Heart left ventricle (tissue), 16 donors: Measurements from ENCODE around the gene C1orf115. TPM values are rescaled to one million over a fixed set of nuclear protein-coding genes. Genes with fewer than 3 reads are reported as not detected.
"Not testable (repeated sequence)": the region's sequence is repeated elsewhere in the genome, so short reads cannot be mapped to it uniquely, and the experiment has no call there.

Source experiments
- ATAC-seq, 4 donors: fragments of 200-7000 bp; cut with Tn5 transposase; one replicate each; pipeline ENCODE4 v1.9.1; 2020 to 2022; ENCODE audit warnings: moderate library complexity in 4 of 4, mild to moderate bottlenecking in 3 of 4, moderate number of reproducible peaks in 1 of 4
- DNase-seq, 5 donors: peaks; one replicate each; pipeline ENCODE4 v3.0.0-alpha.2; 2020
- H3K27ac ChIP-seq, 12 donors: fragments of 200-600 bp; sonication (generic) in 4 of 12; one replicate each; pipeline versions ENCODE4 v1.5.0 to v1.8.0; 2016 to 2022; ENCODE audit warnings: mild to moderate bottlenecking in 2 of 12
- H3K27me3 ChIP-seq, 9 donors: fragments of 200-600 bp; sonication (generic) in 2 of 9; one replicate each; pipeline versions ENCODE4 v1.5.1 to v1.8.0; 2016 to 2022; ENCODE audit warnings: mild to moderate bottlenecking in 3 of 9
- H3K36me3 ChIP-seq, 9 donors: fragments of 200-600 bp; sonication (generic) in 2 of 9; one replicate each; pipeline versions ENCODE4 v1.5.0 to v1.8.0; 2018 to 2022; ENCODE audit warnings: mild to moderate bottlenecking in 2 of 9
- H3K4me1 ChIP-seq, 12 donors: fragments of 200-600 bp; sonication (generic) in 4 of 12; one replicate each; pipeline versions ENCODE4 v1.5.0 to v1.8.0; 2016 to 2022; ENCODE audit warnings: mild to moderate bottlenecking in 3 of 12
- H3K4me3 ChIP-seq, 12 donors: fragments of 200-600 bp; sonication (generic) in 4 of 12; one replicate each; pipeline versions ENCODE4 v1.5.0 to v1.8.0; 2017 to 2022; ENCODE audit warnings: mild to moderate bottlenecking in 9 of 12, moderate library complexity in 4 of 12
- H3K9me3 ChIP-seq, 12 donors: fragments of 200-600 bp; sonication (generic) in 4 of 12; one replicate each; pipeline versions ENCODE4 v1.5.0 to v1.8.0; 2016 to 2022; ENCODE audit warnings: mild to moderate bottlenecking in 1 of 12
- POLR2A ChIP-seq, 2 donors: fragments of 450-650 bp; IDR thresholded peaks; one replicate each; pipeline ENCODE4 v1.6.1; 2017; ENCODE audit warnings: antibody characterized with exemption in 2 of 2, mild to moderate bottlenecking in 2 of 2, moderate library complexity in 2 of 2
- WGBS, 4 donors: extraction: QIAGEN DNeasy Blood & Tissue Kit in 2 of 4; methylation state at CpG; one replicate each; pipeline versions ENCODE4 v1.1.5 to v1.1.7; 2013 to 2018; 5-methylcytosine and 5-hydroxymethylcytosine counted together
- intact Hi-C, 10 donors: fragments of 100-400 bp; cut with DNase I; formaldehyde crosslinking; loops; one replicate each; pipeline versions ENCODE4 v1.11.1 to v1.14.2; 2022
- polyA plus RNA-seq, 2 donors: library from polyadenylated mRNA; stranded (reverse); fragments of 200-250 nt; gene quantifications; one replicate each; pipeline ENCODE4 v1.2.3, GENCODE V29; 2013
- total RNA-seq, 9 donors: library from RNA; depleted of rRNA in 2 of 9; stranded (reverse); fragments of >200 nt in 2 of 9; fragmentation: NEBNext Ultra II Directional in 3 of 9; extraction: Animal tissue kit (Norgen Biotek cat#: 25700) in 3 of 9; gene quantifications; one replicate each; pipeline versions ENCODE4 v1.1.0 to v1.2.4, GENCODE V29; 2016 to 2023
- TF ChIP-seq, protein P1 (sequence below), 12 donors: fragments of 200-600 bp; sonication (generic) in 4 of 12; IDR thresholded peaks; one replicate each; pipeline versions ENCODE4 v1.5.0 to v1.8.0; 2018 to 2022; ENCODE audit warnings: antibody characterized with exemption in 12 of 12, mild to moderate bottlenecking in 5 of 12
- donor health status: ischemic (EF 13 %, LVEDD 7.1; RV severe dilation, severe dysfunction).
- donor health status: healthy with polysubstance abuse.
- donor health status: DM: no; HTN: yes; CAD: no.
- donor health status: DM: no; HTN: no; CAD: no.
- donor health status: ischemic (EF 25% LVEDD 6.9; RV normal size, moderate dysfunction).
- donor health status: ischemic (EF 25% LVEDD 5.7; RV mildly dilated, moderate dysfunction).
- donor health status: healthy.
- donor health status: DM: yes; HTN: yes; CAD: no.
- donor health status: ischemic (EF 35%, LVEDD 5.7; RV mildly dilated, moderate dysfunction).
- donor health status: nonischemic (EF 11% LVEDD 7.7; RV severe dilation, severe dysfunction).
- donor health status: DM: yes; HTN: yes; CAD: no.
- donor health status: PGD.
- donor health status: ischemic (EF 29% LVEDD 5.4; RV normal size, mild dysfunction).
- donor health status: nonischemic (EF 23%, LVEDD 6.1; RV moderate dilation, normal function).

Gene C1orf115
- total and polyA plus RNA-seq, 11 donors, result 8.5 to 39.0 (median 16.3) TPM

DNA sequence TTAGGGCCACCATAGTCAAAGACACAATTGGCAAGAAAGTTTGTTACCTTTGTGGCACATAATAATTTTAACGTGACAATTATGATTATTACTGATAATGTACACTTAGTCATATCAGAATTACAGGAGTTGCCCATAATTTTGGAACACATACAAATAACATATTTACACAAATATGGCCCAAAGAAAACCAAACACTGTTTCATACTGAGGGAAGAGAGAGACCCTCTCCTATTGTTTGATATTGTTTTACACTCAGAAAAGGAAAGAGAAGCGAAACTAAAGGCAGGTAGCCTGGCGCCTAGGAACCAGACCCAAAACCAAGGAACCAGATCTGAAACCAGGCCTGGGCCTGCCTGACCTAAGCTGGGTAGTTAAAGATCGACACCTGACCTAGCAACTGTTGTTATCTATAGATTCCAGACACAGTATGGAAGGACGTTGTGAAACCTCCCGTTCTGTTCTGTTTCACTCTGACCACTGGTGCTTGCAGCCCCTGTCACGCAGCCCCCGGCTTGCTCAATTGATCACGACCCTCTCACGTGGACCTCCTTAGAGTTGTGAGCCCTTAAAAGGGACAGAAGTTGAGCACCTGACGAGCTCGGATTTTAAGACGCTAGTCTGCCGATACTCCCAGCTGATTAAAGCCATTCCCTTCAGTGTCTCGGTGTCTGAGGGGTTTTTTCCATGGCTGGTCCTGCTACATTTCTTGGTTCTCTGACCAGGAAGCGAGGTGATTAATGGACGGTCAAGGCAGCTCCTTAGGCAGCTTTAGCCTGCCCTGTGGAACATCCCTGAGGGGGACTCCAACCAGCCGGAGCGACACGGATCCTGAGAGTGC lies 27.9 kb downstream of the C1orf115 start:
- Histone ChIP-seq H3K27ac (no peak overlapping the region), H3K4me1 (peaks cover 0 to 5% (median 0%) of the 10 kb centered on the region in 12 donors), H3K27me3 (no peaks in the 10 kb centered on the region), H3K4me3 (no peak overlapping the region), H3K9me3 (peaks cover 0 to 10% (median 0%) of the 10 kb centered on the region in 12 donors), H3K36me3 (no peaks in the 10 kb centered on the region)
- WGBS, 4 donors, result 89 to 92% (median 90%) methylated on average over 20 of the region's 20 CpGs
- DNase-seq (no peak), ATAC-seq (no peak)
- TF ChIP-seq, protein P1, sequence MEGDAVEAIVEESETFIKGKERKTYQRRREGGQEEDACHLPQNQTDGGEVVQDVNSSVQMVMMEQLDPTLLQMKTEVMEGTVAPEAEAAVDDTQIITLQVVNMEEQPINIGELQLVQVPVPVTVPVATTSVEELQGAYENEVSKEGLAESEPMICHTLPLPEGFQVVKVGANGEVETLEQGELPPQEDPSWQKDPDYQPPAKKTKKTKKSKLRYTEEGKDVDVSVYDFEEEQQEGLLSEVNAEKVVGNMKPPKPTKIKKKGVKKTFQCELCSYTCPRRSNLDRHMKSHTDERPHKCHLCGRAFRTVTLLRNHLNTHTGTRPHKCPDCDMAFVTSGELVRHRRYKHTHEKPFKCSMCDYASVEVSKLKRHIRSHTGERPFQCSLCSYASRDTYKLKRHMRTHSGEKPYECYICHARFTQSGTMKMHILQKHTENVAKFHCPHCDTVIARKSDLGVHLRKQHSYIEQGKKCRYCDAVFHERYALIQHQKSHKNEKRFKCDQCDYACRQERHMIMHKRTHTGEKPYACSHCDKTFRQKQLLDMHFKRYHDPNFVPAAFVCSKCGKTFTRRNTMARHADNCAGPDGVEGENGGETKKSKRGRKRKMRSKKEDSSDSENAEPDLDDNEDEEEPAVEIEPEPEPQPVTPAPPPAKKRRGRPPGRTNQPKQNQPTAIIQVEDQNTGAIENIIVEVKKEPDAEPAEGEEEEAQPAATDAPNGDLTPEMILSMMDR (IDR thresholded peaks at IDR 0.05), result no peak
- TF ChIP-seq POLR2A (IDR thresholded peaks at IDR 0.05), result no peak
- intact Hi-C loops, result no loop called here

DNA sequence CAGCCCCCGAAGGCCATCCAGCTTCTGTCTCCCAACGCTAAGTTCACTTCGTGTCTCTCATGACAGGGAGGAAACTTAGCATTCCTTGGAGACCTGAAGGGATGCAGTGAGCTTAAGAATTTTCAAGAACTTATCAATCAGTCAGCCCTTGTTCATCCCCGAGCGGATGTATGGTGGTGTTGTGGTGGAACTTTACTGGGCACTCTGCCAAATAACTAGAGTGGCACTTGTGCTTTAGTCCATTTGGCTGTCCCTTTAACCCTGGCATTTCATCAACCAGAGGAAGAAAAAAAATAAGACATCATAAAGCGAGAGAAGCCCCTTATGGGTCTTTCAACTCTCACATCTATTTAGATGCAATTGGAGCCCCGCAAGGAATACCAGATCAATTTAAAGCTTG lies 31.1 kb downstream of the C1orf115 start:
- H3K36me3 ChIP-seq, H3K9me3 ChIP-seq, H3K27me3 ChIP-seq, H3K27ac ChIP-seq, H3K4me1 ChIP-seq, ATAC-seq, H3K4me3 ChIP-seq, DNase-seq, intact Hi-C loops: not testable (repeated sequence)
- 39 to 48% (median 44%) methylated on average over 7 of the region's 7 CpGs for WGBS, 4 donors

GRCh38 chr1:220726634-220727033 lies 36.5 kb downstream of the C1orf115 start:
- intact Hi-C loops, result no loop called here
- 75 to 89% (median 81%) methylated on average over 3 of the region's 3 CpGs for WGBS, 4 donors

DNA sequence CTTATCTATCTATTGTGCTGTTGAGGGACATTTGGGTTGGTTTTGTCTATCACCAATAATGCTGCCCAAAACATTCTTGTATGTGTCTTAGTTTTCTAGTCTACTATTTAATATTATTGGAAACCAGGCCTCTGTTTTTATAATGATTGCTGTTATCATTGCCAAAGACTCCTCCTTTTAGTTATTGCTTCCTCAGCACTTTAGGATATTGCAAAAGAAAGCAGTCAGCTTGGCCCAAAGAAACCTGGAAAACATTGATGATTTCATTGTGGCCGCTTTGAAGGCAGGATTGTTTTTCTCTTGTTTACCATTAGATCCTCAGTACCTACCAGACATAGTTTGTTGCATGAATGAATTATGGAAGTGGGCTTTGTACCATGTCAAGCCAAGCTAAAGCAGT lies 37.4 kb downstream of the C1orf115 start:
- intact Hi-C loops, result no loop called here
- Histone ChIP-seq H3K4me3 (no peak overlapping the region), H3K4me1 (peaks cover 0 to 8% (median 0%) of the 10 kb centered on the region in 12 donors), H3K27me3 (no peaks in the 10 kb centered on the region), H3K27ac (no peak overlapping the region), H3K9me3 (peaks cover 0 to 3% (median 0%) of the 10 kb centered on the region in 12 donors), H3K36me3 (no peaks in the 10 kb centered on the region)
- 88 to 100% (median 95%) methylated on average over 1 of the region's 1 CpG for WGBS, 4 donors
- DNase-seq (no peak), ATAC-seq (no peak)
- TF ChIP-seq POLR2A (IDR thresholded peaks at IDR 0.05), result no peak
- TF ChIP-seq, protein P1 (IDR thresholded peaks at IDR 0.05), result no peak

More at GRCh38 chr1:220726634-220727033, 36.5 kb downstream of the C1orf115 start:
- no peak for DNase-seq
- H3K4me1 ChIP-seq, result peaks cover 0 to 2% (median 0%) of the 10 kb centered on the region in 12 donors
- H3K4me3 ChIP-seq, result no peak overlapping the region
- no peak for TF ChIP-seq POLR2A (IDR thresholded peaks at IDR 0.05)
- TF ChIP-seq, protein P1 (IDR thresholded peaks at IDR 0.05), result peak in 7 of 12 donors; percentile 9 to 28 (median 13)
- H3K27me3 ChIP-seq, result no peaks in the 10 kb centered on the region
- H3K27ac ChIP-seq, result no peak overlapping the region
- no peak for ATAC-seq
- H3K36me3 ChIP-seq, result no peaks in the 10 kb centered on the region
- peaks cover 0 to 3% (median 0%) of the 10 kb centered on the region in 12 donors for H3K9me3 ChIP-seq
